Activated T-cell treated with anti-CD3 and anti-CD28 coated beads, Interleukin-2, amount 50 U/mL, for 1 hour (primary cell): ENCODE results near the gene OR56A1.

ENCODE experiments used
- DNase-seq: peaks from one replicate; pipeline ENCODE4 v3.0.0-alpha.2; 2020

The OR56A1 gene

GRCh38 chr11:5986885-5987284 lies 43.7 kb downstream of the OR56A1 start, which contains the start of gene OR52L1:
Gene OR52L1, minus strand, starts transcription at chr11:5986985. Its CDS starts 55 bp downstream, at chr11:5986930.
- no peak for DNase-seq

DNA sequence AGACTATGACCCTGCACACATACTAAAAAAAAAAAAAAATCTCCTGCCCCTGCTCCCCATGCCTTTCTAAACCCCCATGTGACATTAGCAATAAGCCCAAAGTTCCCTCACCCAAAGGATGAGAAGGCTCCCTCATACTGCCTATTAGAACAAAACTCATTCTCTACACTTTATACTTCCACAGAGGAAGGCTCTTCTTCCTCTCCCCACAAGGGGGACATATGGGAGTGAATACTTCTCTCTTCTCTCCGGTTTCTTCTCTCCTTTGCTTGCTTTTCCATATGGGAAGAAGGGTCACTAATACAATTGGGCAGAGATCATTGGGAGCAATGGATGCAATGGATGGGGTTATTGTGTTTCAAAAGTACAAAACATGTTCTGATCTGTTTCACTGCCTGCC lies 47.1 kb downstream of the OR56A1 start:
- DNase-seq, result no peak

DNA sequence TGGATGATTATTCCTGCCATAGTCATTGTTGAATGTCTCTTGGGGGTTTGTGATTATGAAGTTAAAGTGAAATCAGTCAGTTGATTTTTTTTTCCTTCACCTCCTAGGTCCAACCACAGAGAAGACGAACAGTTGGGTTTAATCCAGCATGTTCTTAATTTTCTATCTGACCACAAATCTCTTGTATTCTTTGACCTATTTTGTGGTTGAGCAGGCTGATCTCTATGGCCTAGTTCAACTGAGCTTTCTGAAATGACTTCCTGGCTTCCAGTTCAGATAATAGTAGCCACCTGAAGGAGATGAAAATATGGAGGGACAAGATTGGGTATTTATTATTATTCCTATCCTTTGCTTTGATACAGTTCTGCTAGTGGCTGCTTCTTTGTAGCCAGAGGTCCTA lies 57.0 kb downstream of the OR56A1 start:
- DNase-seq, result no peak
